Sigmoid colon (tissue), 7 donors: ENCODE measurements around the gene C1orf167. TPM values are rescaled to one million over a fixed set of nuclear protein-coding genes. Genes with fewer than 3 reads are reported as not detected.
A peak's percentile ranks its signal among the peaks of the same experiment; 100 is the strongest.

Source experiments
- DNase-seq: peaks from one replicate; pipeline ENCODE4 v3.0.0-alpha.2; 2019
- H3K27ac ChIP-seq, 4 donors: fragments of 200-600 bp; sonication (generic); one replicate each; pipeline ENCODE4 v1.5.1; 2016 to 2019; ENCODE audit warnings: mild to moderate bottlenecking in 1 of 4
- H3K27me3 ChIP-seq, 3 donors: fragments of 200-600 bp; sonication (generic); one replicate each; pipeline ENCODE4 v1.5.1; 2019; ENCODE audit warnings: mild to moderate bottlenecking in 1 of 3
- H3K36me3 ChIP-seq, 4 donors: fragments of 200-600 bp; sonication (generic); one replicate each; pipeline ENCODE4 v1.5.1; 2016 to 2019
- H3K4me1 ChIP-seq, 4 donors: fragments of 200-600 bp; sonication (generic); one replicate each; pipeline ENCODE4 v1.5.1; 2017 to 2019
- H3K4me3 ChIP-seq, 4 donors: fragments of 200-600 bp; sonication (generic); one replicate each; pipeline ENCODE4 v1.5.1; 2017 to 2019; ENCODE audit warnings: mild to moderate bottlenecking in 2 of 4, moderate library complexity in 1 of 4
- H3K9me3 ChIP-seq, 4 donors: fragments of 200-600 bp in 3 of 4; sonication (generic) in 3 of 4; one replicate each; pipeline versions ENCODE4 v1.5.1 to v1.6.1; 2013 to 2019
- CTCF ChIP-seq, 4 experiments: fragments of 450-650 bp in 3 of 4; fragments of 200-600 bp in 1 of 4; IDR thresholded peaks; one replicate each; pipeline ENCODE4 v1.5.1; 2016 to 2019; ENCODE audit warnings: antibody characterized with exemption in 4 of 4, mild to moderate bottlenecking in 3 of 4, moderate library complexity in 2 of 4
- EP300 ChIP-seq, 4 donors: sonication (generic); formaldehyde crosslinking; IDR thresholded peaks; one replicate each; pipeline ENCODE4 v1.6.1; 2017; ENCODE audit warnings: antibody characterized with exemption in 4 of 4
- POLR2A ChIP-seq, 2 donors: fragments of 450-650 bp; IDR thresholded peaks; one replicate each; pipeline ENCODE4 v1.6.1; 2016; ENCODE audit warnings: antibody characterized with exemption in 2 of 2, mild to moderate bottlenecking in 2 of 2, moderate library complexity in 2 of 2
- POLR2AphosphoS5 ChIP-seq, 4 donors: sonication (generic); formaldehyde crosslinking; IDR thresholded peaks; one replicate each; pipeline ENCODE4 v1.6.1; 2017; ENCODE audit warnings: antibody characterized with exemption in 4 of 4
- WGBS, 2 donors: extraction: QIAGEN DNeasy Blood & Tissue Kit; methylation state at CpG; one replicate each; pipeline ENCODE4 v1.1.7; 2013; 5-methylcytosine and 5-hydroxymethylcytosine counted together
- intact Hi-C: fragments of 100-400 bp; cut with DNase I; formaldehyde crosslinking; loops from one replicate; pipeline ENCODE4 v1.15.1; 2023
- polyA plus RNA-seq, 3 donors: library from polyadenylated mRNA; stranded (reverse); fragments of 200-250 nt; gene quantifications; one replicate each; pipeline ENCODE4 v1.2.3, GENCODE V29; 2013
- total RNA-seq, 4 donors: library from RNA; depleted of rRNA; stranded (reverse); fragments of >200 nt; gene quantifications; one replicate each; pipeline ENCODE4 v1.1.0, GENCODE V29; 2016
- donor health status: healthy with polysubstance abuse.
- donor health status: Bipolar disorder and iron deficiency.
- donor health status: healthy.

Gene C1orf167
- total and polyA plus RNA-seq, 7 donors = 0.66 to 2.4 (median 1.7) TPM; not detected in 1

GRCh38 chr1:11729498-11730428 lies 32.2 kb upstream of the C1orf167 start:
- H3K36me3 ChIP-seq = no peaks in the 10 kb centered on the region
- no peak overlapping the region for H3K27ac ChIP-seq
- no peaks in the 10 kb centered on the region for H3K27me3 ChIP-seq
- 60 to 78% methylated on average over 26 of the region's 26 CpGs for WGBS, 2 donors
- TF ChIP-seq EP300 (IDR thresholded peaks at IDR 0.05) (no peak), POLR2A (IDR thresholded peaks at IDR 0.05) (no peak), POLR2AphosphoS5 (IDR thresholded peaks at IDR 0.05) (no peak), CTCF (IDR thresholded peaks at IDR 0.05) (no peak)
- H3K9me3 ChIP-seq = no peaks in the 10 kb centered on the region
- H3K4me1 ChIP-seq = peaks cover 0 to 34% (median 22%) of the 10 kb centered on the region in 4 donors
- no peak overlapping the region for H3K4me3 ChIP-seq
- intact Hi-C loops = loop anchor here (10.0 kb wide), 1 partner anchor 455 kb away; the partner anchor contains the start of gene UBIAD1
- DNase-seq = no peak

GRCh38 chr1:11730429-11730891 lies 31.5 kb upstream of the C1orf167 start:
- no peak overlapping the region for H3K4me3 ChIP-seq
- TF ChIP-seq CTCF (IDR thresholded peaks at IDR 0.05) (no peak), EP300 (IDR thresholded peaks at IDR 0.05) (no peak), POLR2A (IDR thresholded peaks at IDR 0.05) (no peak), POLR2AphosphoS5 (IDR thresholded peaks at IDR 0.05) (peak in 1 of 4 donors; percentile 32)
- no peaks in the 10 kb centered on the region for H3K27me3 ChIP-seq
- H3K36me3 ChIP-seq = no peaks in the 10 kb centered on the region
- intact Hi-C loops = loop anchor here (10.0 kb wide), 1 partner anchor 456 kb away; the partner anchor contains the start of gene UBIAD1
- no peak for DNase-seq
- 20 to 29% methylated on average over 5 of the region's 5 CpGs for WGBS, 2 donors
- H3K4me1 ChIP-seq = peaks cover 0 to 36% (median 24%) of the 10 kb centered on the region in 4 donors
- peak overlapping the region; percentile 84 to 85 (median 84) for H3K27ac ChIP-seq
- no peaks in the 10 kb centered on the region for H3K9me3 ChIP-seq

- Histone ChIP-seq H3K4me3 (peak overlapping the region; percentile 31 to 49 (median 46)), H3K27ac (peak overlapping the region; percentile 84 to 85 (median 84)), H3K36me3 (no peaks in the 10 kb centered on the region), H3K27me3 (no peaks in the 10 kb centered on the region), H3K4me1 (peaks cover 0 to 46% (median 27%) of the 10 kb centered on the region in 4 donors), H3K9me3 (no peaks in the 10 kb centered on the region)
- WGBS, 2 donors = 35 to 68% methylated on average over 17 of the region's 17 CpGs
- TF ChIP-seq CTCF (IDR thresholded peaks at IDR 0.05) (no peak), POLR2AphosphoS5 (IDR thresholded peaks at IDR 0.05) (peak; percentile 53 to 85 (median 77)), EP300 (IDR thresholded peaks at IDR 0.05) (peak in 2 of 4 donors; percentile 2 to 9)
- peak; percentile 94 for DNase-seq
- intact Hi-C loops = loop anchor here (10.0 kb wide), 1 partner anchor 457 kb away; the partner anchor contains the start of gene UBIAD1
These were observed 30.2 kb upstream of the C1orf167 start for GRCh38 chr1:11731691-11732283.

GRCh38 chr1:11733306-11733705 lies 28.7 kb upstream of the C1orf167 start:
- Histone ChIP-seq H3K27ac (peak overlapping the region; percentile 84 to 85 (median 84)), H3K9me3 (no peaks in the 10 kb centered on the region), H3K4me1 (peaks cover 0 to 52% (median 39%) of the 10 kb centered on the region in 4 donors), H3K4me3 (no peak overlapping the region), H3K36me3 (no peaks in the 10 kb centered on the region), H3K27me3 (no peaks in the 10 kb centered on the region)
- no peak for DNase-seq
- intact Hi-C loops = loop anchor here (10.0 kb wide), 1 partner anchor 459 kb away; the partner anchor contains the start of gene UBIAD1
- no peak for TF ChIP-seq POLR2AphosphoS5 (IDR thresholded peaks at IDR 0.05)
- no peak for TF ChIP-seq POLR2A (IDR thresholded peaks at IDR 0.05)
- TF ChIP-seq CTCF (IDR thresholded peaks at IDR 0.05) = no peak
- TF ChIP-seq EP300 (IDR thresholded peaks at IDR 0.05) = no peak
- 87 to 88% methylated on average over 3 of the region's 3 CpGs for WGBS, 2 donors
